A549 (cell line): ENCODE results near the gene SH3PXD2A. TPM values are rescaled to one million over a fixed set of nuclear protein-coding genes. Genes with fewer than 3 reads are reported as not detected.

Source experiments
- ATAC-seq, 2 experiments: fragments of 200-7000 bp in 1 of 2; fragments of >200 bp in 1 of 2; cut with Nextera tagmentation in 1 of 2; cut with Tn5 transposase in 1 of 2; 3 replicates each; pipeline versions ENCODE4 v1.8.0 to v1.9.1; 2018 to 2020; ENCODE audit warnings: mild to moderate bottlenecking in 1 of 2, moderate library complexity in 1 of 2
- CTCF ChIA-PET: fragments of 300-600 bp; sonication (Branson Sonifier 250); formaldehyde crosslinking; extraction: SDS; loops from one replicate; lab custom pipeline; 2021; ENCODE audit warnings: antibody characterized with exemption, inconsistent platforms; lab: Yijun Ruan, JAX
- POLR2A ChIA-PET: fragments of 350-600 bp; formaldehyde crosslinking; extraction: SDS; loops from one replicate; lab custom pipeline; 2021; ENCODE audit warnings: antibody characterized with exemption, inconsistent platforms; lab: Yijun Ruan, JAX
- DNase-seq, 2 experiments: peaks; one replicate each; pipeline versions ENCODE4 v3.0.0 to v3.0.0-alpha.2; 2011 to 2016; ENCODE audit warnings: low read depth in 1 of 2, low spot score in 1 of 2
- FAIRE-seq: peaks from 2 replicates; lab custom pipeline; 2011; peaks lifted over from hg19 to GRCh38; lab: Jason Lieb, UNC
- H3K27ac ChIP-seq, 2 experiments: fragments of >200 bp; sonication (Bioruptor Twin); formaldehyde crosslinking; 3 replicates each; pipeline ENCODE4 v1.5.1; 2016 to 2017
- H3K4me1 ChIP-seq: fragments of >200 bp; sonication (Bioruptor Twin); formaldehyde crosslinking; 3 replicates; pipeline ENCODE4 v1.6.1; 2016
- H3K4me2 ChIP-seq: fragments of >200 bp; sonication (Bioruptor Twin); formaldehyde crosslinking; 3 replicates; pipeline ENCODE4 v1.6.1; 2016
- H3K4me3 ChIP-seq: fragments of >200 bp; sonication (Bioruptor Twin); formaldehyde crosslinking; 3 replicates; pipeline ENCODE4 v1.5.1; 2016
- H3K9me3 ChIP-seq: fragments of >200 bp; sonication (Bioruptor Twin); formaldehyde crosslinking; 3 replicates; pipeline ENCODE4 v1.6.1; 2016
- ATOH8 ChIP-seq: fragments of 250-450 bp; sonication (Bioruptor Pico); IDR thresholded peaks from 2 replicates; pipeline ENCODE4 v1.5.0; 2020; ENCODE audit warnings: low read depth, mild to moderate bottlenecking, moderate library complexity
- BCL3 ChIP-seq: fragments of >200 bp; sonication (Bioruptor Twin); formaldehyde crosslinking; IDR thresholded peaks from 3 replicates; pipeline ENCODE4 v1.6.1; 2016
- CHD2 ChIP-seq: fragments of 150-350 bp; IDR thresholded peaks from 2 replicates; pipeline ENCODE4 v1.6.1; 2014; ENCODE audit warnings: low read length; ENCODE audit not compliant: partially characterized antibody
- CTCF ChIP-seq: fragments of >200 bp; sonication (Bioruptor Twin); formaldehyde crosslinking; IDR thresholded peaks from 3 replicates; pipeline ENCODE4 v1.5.1; 2016
- EHMT2 ChIP-seq: fragments of 200-600 bp; sonication (generic); IDR thresholded peaks from 2 replicates; pipeline ENCODE4 v1.6.1; 2016; ENCODE audit warnings: antibody characterized with exemption, low read depth, mild to moderate bottlenecking, moderate library complexity
- EP300 ChIP-seq, 2 experiments: fragments of >200 bp; sonication (Bioruptor Twin); formaldehyde crosslinking; IDR thresholded peaks; 2 replicates in 1 of 2; 3 replicates in 1 of 2; pipeline ENCODE4 v1.6.1; 2016 to 2017
- FOSB ChIP-seq: fragments of 250-450 bp; sonication (Bioruptor Pico); IDR thresholded peaks from 2 replicates; pipeline ENCODE4 v1.5.0; 2020; ENCODE audit warnings: mild to moderate bottlenecking, moderate library complexity
- HMGXB4 ChIP-seq: fragments of 250-450 bp; sonication (Bioruptor Pico); IDR thresholded peaks from 2 replicates; pipeline ENCODE4 v1.5.0; 2021; ENCODE audit warnings: mild to moderate bottlenecking, moderate library complexity, borderline replicate concordance
- KDM1A ChIP-seq: fragments of 200-600 bp; sonication (generic); IDR thresholded peaks from 2 replicates; pipeline ENCODE4 v1.6.1; 2016; ENCODE audit warnings: low read depth, mild to moderate bottlenecking
- MAFK ChIP-seq: fragments of 450-650 bp; IDR thresholded peaks from 2 replicates; pipeline ENCODE4 v1.6.1; 2014; ENCODE audit not compliant: partially characterized antibody
- PBX3 ChIP-seq: IDR thresholded peaks from 2 replicates; pipeline ENCODE4 v1.6.1; 2012
- RAD21 ChIP-seq, 2 experiments: fragments of >200 bp in 1 of 2; sonication (Bioruptor Twin) in 1 of 2; formaldehyde crosslinking in 1 of 2; IDR thresholded peaks in 1 of 2; conservative IDR thresholded peaks in 1 of 2; 2 replicates in 1 of 2; 3 replicates in 1 of 2; pipeline ENCODE4 v1.6.1; 2012 to 2018; ENCODE audit warnings: inconsistent platforms in 1 of 2
- RARB ChIP-seq: fragments of 250-450 bp; sonication (Bioruptor Pico); IDR thresholded peaks from 2 replicates; pipeline ENCODE4 v1.8.0; 2021; ENCODE audit warnings: mild to moderate bottlenecking, moderate library complexity
- RCOR1 ChIP-seq: fragments of 150-350 bp; IDR thresholded peaks from 2 replicates; pipeline ENCODE4 v1.6.1; 2014; ENCODE audit warnings: antibody characterized with exemption, low read length, low read depth
- TP53 ChIP-seq: fragments of 250-450 bp; sonication (Bioruptor Pico); IDR thresholded peaks from 2 replicates; pipeline ENCODE4 v1.5.0; 2021; ENCODE audit warnings: mild to moderate bottlenecking, moderate library complexity
- USF2 ChIP-seq: fragments of 450-650 bp; IDR thresholded peaks from 2 replicates; pipeline ENCODE4 v1.6.1; 2014; ENCODE audit warnings: antibody characterized with exemption
- WGBS: methylation state at CpG from one replicate; pipeline ENCODE4 v1.1.6; 2017; ENCODE audit errors: missing lambda C conversion rate; 5-methylcytosine and 5-hydroxymethylcytosine counted together
- polyA plus RNA-seq, 4 experiments: library from polyadenylated mRNA; depleted of rRNA in 3 of 4; stranded (reverse); fragments of >200 nt; fragmentation: RNase III in 1 of 4; extraction: RNeasy Plus Mini Kit Qiagen cat#74134 plus additional on column Dnase treatment in 1 of 4; gene quantifications; 2 replicates in 3 of 4; 3 replicates in 1 of 4; pipeline ENCODE4 v1.2.3, GENCODE V29; 2011 to 2017

The SH3PXD2A gene
- polyA plus RNA-seq, 2 of the 4 experiments (the other 2 are of a cell fraction), result 2.4 to 3.9 TPM

GRCh38 chr10:103836273-103836672 lies 19.1 kb downstream of the SH3PXD2A start:
- ATAC-seq (no peak), FAIRE-seq (no peak), DNase-seq (no peak)
- CTCF ChIA-PET, result interaction anchor here (1.3 kb wide), 2 partner anchors 17 to 54 kb away, joined by 3 to 4 read pairs; no protein-coding TSS in a partner anchor
- Histone ChIP-seq H3K4me3 (no peak overlapping the region), H3K27ac (no peak overlapping the region; a peak in 1 of 6 replicates), H3K4me2 (no peak overlapping the region), H3K9me3 (0 out of 3 replicates have a peak, but pooled peaks cover 4% of the 10 kb centered on the region), H3K4me1 (peaks cover 36% of the 10 kb centered on the region)
- TF ChIP-seq TP53 (CRISPR knock-in tag) (no peak), CTCF (no peak), EP300 (IDR thresholded peaks at IDR 0.05) (no peak), RAD21 (conservative IDR thresholded peaks at IDR 0.05 in 1 of 2, IDR thresholded peaks at IDR 0.05 in 1 of 2) (no peak), ATOH8 (CRISPR knock-in tag) (no peak), EHMT2 (no peak), RARB (no peak), KDM1A (no peak), BCL3 (no peak), USF2 (no peak), MAFK (no peak), CHD2 (no peak), PBX3 (no peak), HMGXB4 (CRISPR knock-in tag) (no peak), FOSB (no peak), RCOR1 (no peak)
- POLR2A ChIA-PET, result no interaction called here
- WGBS, result 17% methylated on average over 1 of the region's 1 CpG
